ENCODE data around the gene RNPS1. TPM values are rescaled to one million over a fixed set of nuclear protein-coding genes. Genes with fewer than 3 reads are reported as not detected.

RNPS1 gene
- total and polyA plus RNA-seq, 2 donors (not counting 1 experiment from before 2014, with no cell fraction given) = 38.1 to 115 TPM

GRCh38 chr16:2288726-2289125, 20.8 kb upstream of the RNPS1 start:
- TF ChIP-seq CTCF (conservative IDR thresholded peaks at IDR 0.05 in 1 of 2, IDR thresholded peaks at IDR 0.05 in 1 of 2; ENCODE audit: low read depth in 1 of 2, low read length in 2 of 2) = no peak
- no peak for TF ChIP-seq EZH2 (IDR thresholded peaks at IDR 0.05; ENCODE audit: low read length, missing control alignments)

DNA sequence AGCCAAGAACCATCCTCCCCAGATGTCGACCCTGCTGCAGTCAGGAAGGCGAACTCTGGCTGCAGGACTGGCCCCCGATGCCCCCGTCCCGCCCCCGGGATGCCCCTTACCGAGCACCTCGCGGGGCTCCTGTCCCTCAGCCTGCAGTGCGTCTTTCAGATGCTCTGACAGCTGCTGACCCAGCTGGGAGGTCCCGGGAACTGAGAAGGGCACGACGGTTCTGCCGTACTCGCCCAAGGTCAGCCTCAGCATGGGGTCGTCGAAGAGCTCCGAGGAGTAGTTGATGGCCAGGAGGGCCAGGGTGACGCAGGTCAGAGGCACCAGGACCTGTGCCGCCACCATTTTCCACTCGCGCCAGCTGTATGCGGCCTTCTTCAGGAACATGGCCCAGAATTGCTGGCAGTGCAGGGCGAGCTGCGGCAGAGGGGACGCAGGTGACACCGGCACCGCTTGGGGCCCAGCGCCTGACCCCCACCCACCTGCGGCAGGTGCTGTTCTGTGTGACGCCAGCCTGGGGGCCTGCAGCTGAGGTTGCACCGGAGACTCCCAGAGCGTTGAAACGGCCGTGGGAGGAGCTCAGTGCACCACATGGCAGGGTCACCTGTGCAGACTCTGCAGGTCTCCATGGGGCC, 20.1 kb upstream of the RNPS1 start:
- no peak for DNase-seq (ENCODE audit: low read depth in 2 of 2)
- no peaks in the 10 kb centered on the region for H3K27me3 ChIP-seq (ENCODE audit: control insufficient read depth, insufficient read depth, low read length)
- no peak for TF ChIP-seq EZH2 (IDR thresholded peaks at IDR 0.05; ENCODE audit: low read length, missing control alignments)
- TF ChIP-seq CTCF (conservative IDR thresholded peaks at IDR 0.05 in 1 of 2, IDR thresholded peaks at IDR 0.05 in 1 of 2; ENCODE audit: low read depth in 1 of 2, low read length in 2 of 2) = no peak

More at GRCh38 chr16:2288726-2289125, 20.8 kb upstream of the RNPS1 start:
- Histone ChIP-seq H3K27me3 (ENCODE audit: control insufficient read depth, insufficient read depth, low read length) (no peaks in the 10 kb centered on the region), H3K79me2 (ENCODE audit: control insufficient read depth, insufficient read depth, low read length) (no peaks in the 10 kb centered on the region), H3K9ac (ENCODE audit: insufficient read depth, low read length) (no peak overlapping the region), H3K27ac (ENCODE audit: insufficient read depth, low read length) (no peak overlapping the region), H3K36me3 (ENCODE audit: control insufficient read depth, insufficient read depth, low read length) (no peaks in the 10 kb centered on the region), H4K20me1 (ENCODE audit: control insufficient read depth, extremely low read depth, insufficient read depth, low read length) (no peaks in the 10 kb centered on the region), H3K4me3 (replicated peaks in 1 of 4; ENCODE audit: control extremely low read depth in 1 of 4, insufficient read depth in 1 of 4, low read depth in 3 of 4, low read length in 4 of 4) (no peak overlapping the region), H3K4me2 (ENCODE audit: extremely low read depth, insufficient read depth, low read length) (no peak overlapping the region), H3K4me1 (ENCODE audit: control insufficient read depth, extremely low read depth, insufficient read depth, low read length) (no peaks in the 10 kb centered on the region), H3K9me3 (ENCODE audit: control insufficient read depth, insufficient read depth, low read depth, low read length) (no peaks in the 10 kb centered on the region), H2AFZ (ENCODE audit: low read length) (no peak overlapping the region)
- no peak for DNase-seq (ENCODE audit: low read depth in 2 of 2)

GRCh38 chr16:2286550-2286949, 18.6 kb upstream of the RNPS1 start:
- Histone ChIP-seq H2AFZ (ENCODE audit: low read length) (no peak overlapping the region), H3K9me3 (ENCODE audit: control insufficient read depth, insufficient read depth, low read depth, low read length) (no peaks in the 10 kb centered on the region), H3K79me2 (ENCODE audit: control insufficient read depth, insufficient read depth, low read length) (no peaks in the 10 kb centered on the region), H3K27me3 (ENCODE audit: control insufficient read depth, insufficient read depth, low read length) (no peaks in the 10 kb centered on the region), H3K36me3 (ENCODE audit: control insufficient read depth, insufficient read depth, low read length) (no peaks in the 10 kb centered on the region), H3K4me1 (ENCODE audit: control insufficient read depth, extremely low read depth, insufficient read depth, low read length) (no peaks in the 10 kb centered on the region), H3K4me2 (ENCODE audit: extremely low read depth, insufficient read depth, low read length) (no peak overlapping the region), H3K9ac (ENCODE audit: insufficient read depth, low read length) (no peak overlapping the region), H3K27ac (ENCODE audit: insufficient read depth, low read length) (no peak overlapping the region), H3K4me3 (replicated peaks in 1 of 4; ENCODE audit: control extremely low read depth in 1 of 4, insufficient read depth in 1 of 4, low read depth in 3 of 4, low read length in 4 of 4) (no peak overlapping the region), H4K20me1 (ENCODE audit: control insufficient read depth, extremely low read depth, insufficient read depth, low read length) (no peaks in the 10 kb centered on the region)
- no peak for DNase-seq (ENCODE audit: low read depth in 2 of 2)
- TF ChIP-seq CTCF (conservative IDR thresholded peaks at IDR 0.05 in 1 of 2, IDR thresholded peaks at IDR 0.05 in 1 of 2; ENCODE audit: low read depth in 1 of 2, low read length in 2 of 2) (no peak), EZH2 (IDR thresholded peaks at IDR 0.05; ENCODE audit: low read length, missing control alignments) (no peak)

More for the DNA sequence above, 20.1 kb upstream of the RNPS1 start:
- H3K4me1 ChIP-seq (ENCODE audit: control insufficient read depth, extremely low read depth, insufficient read depth, low read length) = no peaks in the 10 kb centered on the region
- H3K36me3 ChIP-seq (ENCODE audit: control insufficient read depth, insufficient read depth, low read length) = no peaks in the 10 kb centered on the region
- H3K4me3 ChIP-seq (replicated peaks in 1 of 4; ENCODE audit: control extremely low read depth in 1 of 4, insufficient read depth in 1 of 4, low read depth in 3 of 4, low read length in 4 of 4) = no peak overlapping the region
- H3K9me3 ChIP-seq (ENCODE audit: control insufficient read depth, insufficient read depth, low read depth, low read length) = no peaks in the 10 kb centered on the region
- no peak overlapping the region for H3K9ac ChIP-seq (ENCODE audit: insufficient read depth, low read length)
- no peaks in the 10 kb centered on the region for H4K20me1 ChIP-seq (ENCODE audit: control insufficient read depth, extremely low read depth, insufficient read depth, low read length)
- H3K79me2 ChIP-seq (ENCODE audit: control insufficient read depth, insufficient read depth, low read length) = no peaks in the 10 kb centered on the region
- no peak overlapping the region for H3K27ac ChIP-seq (ENCODE audit: insufficient read depth, low read length)
- H3K4me2 ChIP-seq (ENCODE audit: extremely low read depth, insufficient read depth, low read length) = no peak overlapping the region
- no peak overlapping the region for H2AFZ ChIP-seq (ENCODE audit: low read length)

Measured in fibroblast of lung (primary cell).